ENCODE results near the gene FZR1.

FZR1 gene

DNA sequence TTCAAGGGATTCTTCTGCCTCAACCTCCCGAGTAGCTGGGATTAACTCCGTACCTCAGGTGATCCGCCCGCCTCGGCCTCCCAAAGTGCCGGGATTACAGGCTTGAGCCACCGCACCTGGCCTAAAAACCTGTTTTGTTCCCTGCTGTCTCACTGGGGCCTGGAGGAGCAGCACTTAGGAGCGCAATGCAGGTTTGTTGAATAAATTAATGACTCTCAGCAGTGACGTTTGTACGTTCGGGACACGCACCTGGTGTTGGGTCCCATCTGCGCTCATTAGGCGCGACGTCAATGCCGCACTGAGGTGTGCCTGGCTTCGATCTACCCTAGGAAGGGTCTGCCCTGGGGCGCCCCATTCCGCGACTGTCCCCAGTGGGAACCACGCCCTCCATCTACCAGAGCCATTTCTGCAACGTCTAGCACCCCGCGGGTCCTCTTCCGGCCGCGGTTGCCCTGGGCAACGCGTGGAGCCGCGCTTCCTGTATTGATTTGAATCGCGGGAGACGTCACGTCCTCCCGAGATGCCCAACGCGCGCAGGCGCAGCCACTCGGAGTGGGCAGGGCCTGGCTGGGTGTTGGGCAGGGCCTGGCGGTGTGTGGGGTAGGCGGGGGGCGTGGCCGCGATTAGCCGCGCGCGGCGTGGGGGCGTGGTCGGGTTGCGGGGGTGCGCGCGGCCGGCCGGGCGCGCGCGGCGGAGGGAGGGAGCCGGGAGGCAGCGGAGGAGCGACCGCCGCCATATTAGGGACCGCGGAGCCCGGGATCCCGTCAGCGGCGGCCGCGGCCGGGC, at the start of gene FZR1:
Gene FZR1 (plus strand): TSS at position 714 of the 786 bp plus-strand sequence. CDS start 16,679 bp downstream, outside the sequence.
- DNase-seq = peak; percentile 99

DNA sequence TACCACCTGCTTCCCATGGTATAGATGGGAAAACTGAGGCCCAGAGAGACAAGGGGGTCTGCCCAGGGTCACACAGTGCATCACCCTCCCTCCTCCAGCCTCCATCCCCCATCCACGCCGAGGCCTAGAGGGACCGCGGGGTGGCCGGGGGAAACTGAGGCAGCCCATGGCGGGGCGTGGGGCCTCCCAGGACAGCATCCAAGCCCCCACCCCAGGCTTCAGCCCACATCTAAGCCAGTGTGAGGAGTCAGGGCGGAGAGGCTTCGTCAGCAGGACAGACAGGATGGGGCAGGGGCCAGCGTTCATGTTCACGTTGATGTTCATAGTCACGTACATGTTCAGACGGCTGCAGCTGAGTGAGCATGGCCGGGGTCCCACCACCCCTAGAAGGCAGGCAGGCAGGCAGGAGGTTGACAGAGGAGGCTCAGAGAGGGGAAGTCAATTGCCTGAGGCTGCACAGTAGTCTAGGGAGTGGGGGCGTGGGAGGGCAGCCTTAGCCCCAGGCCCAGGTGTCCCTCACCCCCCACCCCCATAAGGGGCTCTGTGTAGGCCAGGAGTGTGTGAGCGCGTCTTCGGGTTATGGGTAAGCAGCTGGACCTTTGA, 49.1 kb upstream of the FZR1 start:
- no peak for DNase-seq

DNA sequence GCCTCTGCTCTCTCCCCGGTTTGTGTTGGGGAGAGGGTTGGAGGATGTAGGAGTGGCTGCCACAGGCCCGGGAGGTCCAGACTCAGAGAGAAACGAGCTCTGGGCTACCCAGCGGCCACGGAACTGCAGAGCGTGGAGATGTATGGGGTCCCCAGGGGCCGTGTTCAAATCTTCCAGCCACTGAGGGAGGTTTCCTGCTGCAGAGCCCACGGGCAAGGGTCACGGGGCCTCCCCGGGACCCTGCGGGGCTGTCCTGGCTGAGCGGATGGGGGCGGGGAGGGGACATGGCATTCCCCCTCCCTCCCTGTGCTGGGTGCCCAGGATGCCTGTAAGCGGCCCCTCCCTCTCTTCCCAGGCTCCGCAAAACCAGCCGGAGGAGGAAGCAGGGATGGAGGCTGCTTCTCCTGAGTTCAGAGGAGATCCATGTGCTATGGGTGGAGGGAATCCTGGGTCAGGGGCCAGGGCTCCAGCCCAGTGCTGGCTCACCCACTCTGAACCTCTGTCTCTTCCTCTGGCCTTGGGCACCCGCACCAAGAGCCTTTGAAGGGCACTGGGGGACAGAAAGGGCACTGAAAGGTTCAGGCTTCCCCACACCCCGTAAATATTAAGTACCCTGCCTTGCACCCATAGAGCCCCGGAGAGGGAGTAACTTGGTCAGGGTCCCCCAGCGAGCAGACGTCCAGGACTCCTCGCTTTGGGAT, 48.4 kb upstream of the FZR1 start:
- no peak for DNase-seq

DNA sequence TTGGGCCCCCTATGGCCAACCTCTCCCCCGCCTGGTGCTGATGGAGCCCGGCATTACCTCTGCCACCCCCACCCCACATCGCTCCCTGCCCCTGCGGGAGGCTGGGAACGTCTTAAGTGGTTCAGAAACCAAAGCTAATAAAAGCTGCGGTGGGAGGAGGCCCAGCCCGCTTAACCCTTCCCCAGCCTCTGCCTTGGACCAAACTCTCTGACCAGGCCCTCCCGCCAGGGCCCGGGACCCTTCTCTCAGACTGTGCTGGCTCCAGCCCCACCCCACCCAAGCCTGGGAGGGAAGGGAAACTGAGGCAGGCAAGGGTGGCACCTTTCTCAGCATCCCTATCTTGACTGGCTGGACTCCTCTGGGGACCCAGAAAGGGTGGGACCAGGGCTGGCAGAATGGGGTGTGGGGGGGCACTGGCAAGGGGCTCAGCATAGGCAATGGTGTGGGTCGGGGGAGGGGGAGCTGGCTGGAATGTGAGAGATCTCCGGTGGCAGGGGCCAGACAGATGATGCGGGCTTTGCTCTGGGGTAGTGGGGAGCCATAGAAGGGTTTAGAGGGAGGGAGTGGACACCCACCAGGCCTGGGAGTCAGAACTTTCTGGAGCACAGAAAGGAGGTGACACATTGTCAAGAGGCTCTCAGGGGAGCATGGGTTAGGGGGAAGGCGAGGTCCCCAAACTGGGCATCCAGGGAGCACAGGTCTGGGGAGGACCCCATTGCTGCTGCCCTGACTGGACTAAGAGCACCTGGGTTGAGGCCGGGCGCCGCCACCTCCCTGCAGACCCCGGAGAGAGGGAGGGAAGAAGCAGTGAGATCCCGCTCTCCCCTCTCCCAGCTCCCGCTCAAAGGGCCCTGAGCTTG, 47.7 kb upstream of the FZR1 start:
- DNase-seq = no peak

DNA sequence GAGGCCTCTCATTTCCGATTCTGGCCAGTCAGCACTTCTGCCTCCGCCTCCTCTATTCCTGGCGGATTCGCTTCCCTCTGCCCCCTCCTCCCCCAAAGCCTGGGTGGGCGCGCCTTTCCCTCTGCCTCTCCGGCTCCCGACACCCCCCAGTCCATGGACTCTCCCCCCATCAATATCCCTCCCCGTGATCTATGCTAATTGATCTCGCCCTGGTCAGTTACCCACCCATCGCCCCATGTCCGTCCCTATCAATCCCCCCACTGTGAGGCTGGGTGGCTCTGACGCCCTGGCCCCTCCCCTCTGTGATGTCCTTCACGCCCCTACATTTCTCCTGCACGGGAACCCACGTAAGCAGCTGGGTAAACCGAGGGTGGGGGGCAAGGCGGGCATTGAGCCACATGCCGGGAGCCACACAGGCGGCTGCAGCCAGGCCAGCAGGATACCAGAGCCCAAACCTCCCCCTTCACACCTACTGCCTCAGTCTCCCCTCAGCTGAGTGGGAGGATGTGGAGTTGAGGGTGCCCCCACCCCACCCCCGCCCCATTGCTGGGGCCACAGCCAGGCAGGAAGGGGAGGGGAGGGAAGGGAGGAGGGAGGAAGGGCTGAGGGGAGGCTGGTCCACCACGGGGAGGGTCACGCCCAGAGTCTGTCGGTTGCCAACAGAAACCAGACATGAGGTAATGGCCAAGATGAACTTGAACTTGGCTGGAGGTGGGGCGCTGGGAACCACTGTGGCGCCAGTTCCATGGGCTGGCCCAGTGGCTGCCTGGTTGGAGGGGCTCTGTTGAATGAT, 46.8 kb upstream of the FZR1 start:
- no peak for DNase-seq

DNA sequence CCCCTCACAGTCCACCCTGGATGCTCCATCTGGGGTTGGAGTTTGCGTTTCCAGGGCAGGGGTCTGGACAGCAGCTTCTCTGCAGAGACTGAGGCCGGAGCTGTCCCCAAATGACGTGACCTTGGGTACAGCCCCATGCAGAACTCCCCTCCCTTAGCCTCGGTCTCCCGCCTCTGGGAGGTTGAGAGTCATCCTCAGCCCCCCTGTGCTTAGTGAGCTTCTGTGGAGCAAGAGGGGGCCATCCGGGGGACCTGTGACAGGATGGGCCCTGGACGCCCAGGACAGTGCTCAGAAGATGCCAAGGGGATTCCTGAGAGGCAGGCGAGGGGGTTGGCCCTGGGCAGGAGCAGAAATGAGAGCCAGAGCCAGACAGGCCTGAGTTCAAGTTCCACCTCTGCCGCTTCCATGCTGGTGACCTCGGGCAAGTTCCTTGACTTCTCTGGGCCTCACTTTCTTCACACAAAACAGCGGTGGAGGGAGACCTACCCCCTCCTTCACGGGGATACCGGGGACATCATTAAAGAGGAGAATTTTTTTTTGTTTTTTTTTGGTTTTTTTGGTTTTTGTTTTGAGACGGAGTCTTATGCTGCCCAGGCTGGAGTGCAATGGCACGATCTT, 46.0 kb upstream of the FZR1 start:
- no peak for DNase-seq

DNA sequence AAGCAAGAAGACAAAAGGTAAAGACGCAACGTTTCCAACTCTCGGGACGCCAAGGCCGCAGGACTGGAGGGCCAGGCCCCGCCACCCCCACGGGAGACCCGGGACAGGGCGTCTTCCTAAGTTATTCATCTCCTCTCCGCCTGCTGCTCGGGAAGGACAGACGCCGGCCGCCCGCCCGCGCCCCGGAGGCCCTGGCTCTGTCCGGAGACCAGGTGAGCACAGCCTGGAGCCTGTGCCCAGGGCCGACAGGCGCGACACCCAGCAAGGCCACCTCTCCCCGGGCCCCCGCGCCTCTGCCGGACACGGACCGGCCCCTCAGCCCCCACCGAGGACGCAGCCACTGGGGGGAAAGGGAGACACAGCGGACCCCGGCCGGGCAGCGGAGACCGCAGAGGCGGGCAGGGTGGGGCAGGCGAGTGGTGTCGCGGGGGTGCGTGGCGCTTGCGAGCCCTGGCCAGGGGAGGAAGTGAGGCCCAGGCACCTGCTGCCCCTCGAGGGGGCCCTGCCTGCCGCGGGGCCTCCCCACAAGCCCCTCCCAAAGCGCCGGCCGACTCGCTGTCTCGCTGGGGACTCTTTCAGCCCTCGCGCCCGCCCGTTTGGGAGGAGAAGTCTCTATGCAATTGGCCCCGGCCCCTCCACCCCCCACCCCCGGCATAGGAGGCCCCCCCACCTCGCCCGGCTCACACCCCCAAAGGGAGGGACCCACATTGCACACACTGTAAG, 43.0 kb upstream of the FZR1 start:
- DNase-seq = no peak

DNA sequence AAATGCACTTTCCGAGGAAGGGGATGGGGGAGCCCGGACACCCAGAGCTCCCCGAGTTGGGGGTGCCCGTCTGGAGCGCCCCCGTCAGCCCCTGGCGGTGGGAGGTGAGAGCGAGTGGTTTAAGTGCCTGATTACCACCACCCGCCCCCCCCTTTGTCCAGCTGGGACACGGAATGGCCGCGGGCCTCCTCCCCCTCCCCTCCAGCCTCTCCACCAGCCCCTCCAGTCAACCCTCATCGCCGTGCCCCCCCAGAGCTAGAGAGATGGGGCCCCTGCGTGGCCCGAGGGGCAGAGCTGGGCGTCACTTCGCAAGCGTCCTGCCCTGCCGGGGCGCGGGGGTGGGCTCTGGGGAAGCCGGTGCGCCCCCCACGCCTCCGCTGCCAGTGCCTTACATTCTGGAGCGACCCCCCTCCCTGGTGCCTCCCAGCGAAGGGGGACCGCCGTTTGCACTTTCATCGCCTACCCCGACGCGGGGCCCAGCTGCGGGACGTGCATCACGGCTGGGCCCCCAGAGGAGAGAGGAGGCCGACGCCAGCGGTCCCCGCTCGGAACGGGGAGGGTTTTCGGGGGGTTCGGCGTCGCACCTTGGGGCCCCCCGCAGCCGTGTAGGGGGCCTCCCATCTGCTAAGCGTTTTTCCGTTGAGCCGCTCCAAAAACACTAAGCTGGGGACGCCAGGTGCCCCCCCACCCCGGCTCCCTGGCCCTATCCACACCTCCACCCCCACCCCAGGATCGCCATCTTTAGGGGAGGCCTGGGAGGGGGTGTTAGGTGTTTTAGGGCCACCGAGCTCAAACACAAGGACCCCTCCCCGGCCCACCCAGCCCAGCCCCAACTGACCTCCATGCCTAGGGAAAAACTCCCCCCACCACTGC, 42.2 kb upstream of the FZR1 start:
- no peak for DNase-seq

DNA sequence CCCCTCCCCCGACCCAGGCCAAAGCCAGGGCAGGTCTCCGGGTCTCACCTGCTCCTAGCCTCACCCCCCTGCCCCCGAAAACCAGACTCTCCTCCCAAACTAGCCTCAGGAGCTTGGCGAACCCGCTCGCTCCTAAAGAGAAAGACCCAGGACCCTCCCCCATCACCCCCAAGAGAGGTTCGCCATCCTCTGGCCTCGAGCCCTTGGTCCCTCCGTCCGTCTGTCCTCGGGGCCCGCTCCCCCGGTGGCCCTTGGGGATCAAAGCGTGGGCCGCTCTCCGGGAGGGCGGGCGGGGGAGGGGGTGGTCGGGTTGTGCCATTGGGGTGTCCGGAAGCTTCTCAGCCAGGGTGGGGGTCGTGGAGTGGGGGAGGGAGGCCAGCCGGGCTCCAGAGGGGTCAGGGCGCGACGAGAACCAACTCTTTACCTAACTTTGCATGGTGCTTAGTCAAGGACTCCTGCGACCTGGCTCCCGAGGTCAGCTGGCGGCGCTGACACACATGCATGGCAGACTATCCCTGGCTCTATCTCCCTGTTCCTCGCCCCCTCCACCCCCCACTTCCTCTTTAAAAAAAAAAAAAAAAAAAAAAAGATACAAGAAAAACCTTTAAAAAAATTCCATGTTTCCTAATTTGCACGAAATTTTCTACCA, 41.4 kb upstream of the FZR1 start:
- DNase-seq = no peak

DNA sequence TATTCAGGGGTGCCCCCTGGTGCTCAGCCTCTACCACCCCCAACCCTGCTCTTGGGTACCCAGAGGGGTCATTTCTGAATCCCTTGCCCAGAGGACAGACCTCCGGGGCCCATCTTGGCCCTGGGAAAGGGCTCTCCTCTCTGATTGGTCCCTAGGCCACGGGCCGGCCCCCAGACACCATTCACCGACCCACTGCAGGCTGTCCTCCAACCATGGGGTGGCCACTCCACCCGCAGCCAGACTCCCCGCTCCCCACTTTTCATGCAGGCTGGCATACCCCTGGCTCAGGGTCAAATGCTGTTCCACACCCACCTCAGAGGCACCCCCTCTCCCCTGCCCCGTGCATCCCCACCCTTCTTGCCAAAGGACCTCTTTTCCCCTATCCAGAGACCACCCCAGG, 40.6 kb upstream of the FZR1 start:
- no peak for DNase-seq

DNA sequence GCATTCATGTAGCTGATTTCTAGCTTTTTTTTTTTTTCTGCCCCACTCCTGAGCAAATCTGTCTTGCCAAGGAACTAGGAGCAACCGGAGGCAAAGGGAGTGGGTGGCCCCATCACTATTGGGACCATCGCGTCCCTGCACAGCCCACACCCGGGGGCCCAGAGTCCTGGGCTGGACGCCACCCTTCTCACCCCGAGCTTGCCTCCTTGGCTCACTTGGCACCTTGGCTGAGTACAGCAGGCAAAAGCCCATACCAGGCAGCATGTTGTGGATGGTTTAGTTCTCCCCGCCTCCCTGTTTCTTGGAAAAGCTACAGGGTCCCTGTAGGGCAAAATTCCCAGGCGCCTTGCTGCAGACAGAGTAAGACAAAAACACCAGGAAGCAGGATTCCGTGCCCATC, 39.5 kb upstream of the FZR1 start:
- no peak for DNase-seq

DNA sequence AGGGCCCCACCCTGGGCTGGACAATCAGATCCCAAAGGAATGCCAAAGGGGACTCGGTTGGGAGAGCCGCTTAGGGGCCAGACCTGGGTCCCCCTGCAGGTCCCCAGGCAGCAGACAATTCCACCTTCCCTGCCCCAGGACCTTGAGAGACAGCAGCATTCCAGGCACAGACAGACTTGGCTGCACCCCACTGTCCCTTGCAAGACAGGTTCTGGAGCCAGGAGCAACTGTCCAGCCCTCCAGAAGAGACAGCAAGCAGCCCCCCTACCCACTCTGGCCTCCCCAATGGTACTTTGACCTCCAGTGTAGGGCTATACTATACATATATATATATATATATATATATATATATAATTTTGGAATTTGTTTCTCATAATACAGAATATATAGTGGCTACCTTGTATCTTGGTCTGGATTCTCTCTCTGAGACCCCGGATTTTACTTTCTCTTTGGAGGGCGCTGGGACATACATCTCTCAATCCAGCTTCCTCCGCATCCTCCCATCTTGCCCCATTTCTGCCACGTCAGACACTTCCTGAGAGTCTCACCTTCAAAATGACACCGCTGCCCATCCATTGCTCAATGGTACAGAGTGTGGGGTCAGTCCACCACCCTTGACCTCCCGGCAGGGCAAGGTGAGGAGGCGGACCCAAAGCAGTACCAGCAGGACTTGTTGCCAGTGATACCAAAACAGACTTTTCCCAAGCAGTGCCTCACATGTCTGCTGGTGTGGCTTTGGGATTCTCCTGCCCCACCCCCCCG, 38.5 kb upstream of the FZR1 start:
- DNase-seq = no peak

DNA sequence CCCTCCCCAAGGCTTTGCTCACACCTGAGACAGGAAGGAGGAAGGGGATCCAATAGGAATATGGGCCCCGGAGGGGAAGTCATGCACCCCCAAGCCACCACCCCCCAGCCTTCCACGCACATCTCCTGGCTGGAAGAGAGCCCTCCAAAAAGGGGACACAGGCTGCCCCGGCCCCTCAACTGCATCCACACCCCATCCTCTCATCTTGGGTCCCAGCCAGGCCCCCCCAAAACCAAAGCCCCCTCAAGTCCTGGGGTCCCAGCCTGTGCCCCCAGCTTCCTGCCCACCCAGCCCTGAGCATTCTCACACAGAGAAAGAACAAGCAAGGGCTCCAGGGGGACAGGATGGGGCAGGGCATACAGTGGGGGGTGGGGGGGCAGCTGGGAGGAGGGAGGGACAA, 37.9 kb upstream of the FZR1 start:
- DNase-seq = no peak

DNA sequence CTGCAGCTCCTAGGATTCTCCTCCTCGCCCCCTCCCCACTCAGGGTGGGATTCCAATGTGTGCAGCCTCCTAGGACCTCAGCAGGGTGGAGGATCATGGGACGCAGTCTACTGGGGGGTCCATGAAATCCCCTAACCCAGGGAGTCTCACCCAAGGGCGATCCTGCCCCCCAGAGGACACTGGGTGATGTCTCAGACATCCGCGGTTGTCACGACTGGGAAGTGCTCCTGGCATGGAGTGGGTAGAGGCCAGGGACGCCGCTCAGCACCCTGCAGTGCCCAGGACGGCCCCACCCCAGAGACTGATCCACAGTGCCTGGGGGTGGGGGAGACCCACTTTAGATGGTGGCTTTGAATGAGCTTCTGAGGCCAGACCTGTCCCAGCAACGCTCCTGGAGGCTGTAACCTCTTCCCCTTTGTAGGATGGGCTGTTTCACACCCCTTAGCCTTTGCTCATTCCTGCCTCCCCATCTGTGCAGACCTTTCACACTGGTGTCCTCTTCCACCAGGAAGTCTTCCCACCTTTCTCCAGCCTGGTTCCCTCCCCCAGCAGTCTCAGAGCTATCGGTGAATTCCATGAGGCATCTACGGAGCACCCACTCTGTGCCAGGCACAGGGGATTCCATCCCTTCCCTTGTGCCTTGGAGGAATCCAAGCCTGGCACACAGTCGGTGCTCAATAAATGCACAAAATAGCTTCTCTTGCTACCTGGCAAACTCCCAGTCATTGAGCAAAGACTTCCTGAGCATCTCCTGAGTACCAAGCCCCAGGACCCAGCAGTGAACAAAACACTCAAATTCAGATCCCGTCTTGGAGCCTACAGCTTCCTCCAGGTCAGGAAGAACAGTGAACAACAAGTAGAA, 36.2 kb upstream of the FZR1 start:
- DNase-seq = no peak

DNA sequence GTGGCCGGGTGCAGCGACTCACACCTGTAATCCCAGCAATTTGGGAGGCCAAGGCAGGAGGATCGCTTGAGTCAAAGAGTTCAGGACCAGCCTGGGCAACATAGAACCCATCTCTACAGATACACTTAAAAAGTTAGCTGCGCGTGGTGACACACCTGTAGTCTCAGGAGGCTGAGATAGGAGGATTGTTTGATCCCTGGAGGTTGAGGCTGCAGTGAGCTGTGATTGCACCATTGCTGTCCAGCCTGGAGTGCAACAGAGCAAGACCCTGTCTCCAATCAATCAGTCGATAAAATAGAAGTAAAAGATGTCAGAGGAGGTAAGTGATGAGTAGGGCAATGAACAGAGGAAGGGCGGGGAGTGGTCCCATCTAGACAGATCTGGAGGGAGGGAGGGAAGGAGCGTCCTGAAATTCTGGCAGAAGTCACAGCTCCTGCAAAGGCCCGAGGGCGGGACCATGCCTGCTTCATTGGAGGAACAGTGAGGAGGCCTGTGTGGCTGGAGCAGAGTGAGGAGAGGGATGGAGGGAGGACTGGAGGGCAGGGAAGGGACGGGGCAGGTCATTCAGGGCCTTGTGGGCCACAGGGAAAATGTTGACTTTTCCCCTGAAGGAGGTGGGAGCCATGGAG, 35.5 kb upstream of the FZR1 start:
- no peak for DNase-seq

DNA sequence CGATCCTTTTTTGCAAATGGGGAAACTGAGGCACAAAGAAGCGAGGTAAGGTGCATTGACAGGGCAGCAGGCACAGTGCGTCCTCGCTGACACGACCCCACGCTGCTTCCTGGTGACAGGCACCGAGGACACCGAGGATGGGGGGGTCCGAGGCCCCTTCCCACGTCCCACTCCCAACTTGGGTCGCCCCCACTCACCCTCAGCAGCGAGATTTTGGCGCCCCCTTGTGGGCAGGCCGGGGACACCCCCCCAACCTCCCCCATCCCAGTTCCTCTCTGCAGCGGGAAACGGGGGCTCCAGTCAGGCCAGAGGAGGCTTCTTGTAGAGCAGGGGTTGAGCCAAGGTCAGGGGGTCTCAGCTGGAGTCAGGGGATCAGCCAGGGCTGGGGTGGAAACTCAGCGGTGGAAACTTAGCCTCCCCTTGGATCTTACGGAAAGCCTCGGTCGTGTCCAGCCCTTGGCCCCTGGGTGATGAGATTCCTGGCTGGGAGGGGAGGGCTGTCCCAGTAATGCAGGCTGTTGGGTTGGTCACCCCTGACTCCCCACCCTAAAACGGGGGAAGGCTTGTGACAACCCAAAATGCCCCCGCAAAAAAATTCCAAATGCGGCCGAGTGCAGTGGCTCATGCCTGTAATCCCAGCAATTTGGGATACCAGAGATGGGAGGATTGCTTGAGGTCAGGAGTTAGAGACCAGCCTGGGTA, 34.0 kb upstream of the FZR1 start:
- no peak for DNase-seq

DNA sequence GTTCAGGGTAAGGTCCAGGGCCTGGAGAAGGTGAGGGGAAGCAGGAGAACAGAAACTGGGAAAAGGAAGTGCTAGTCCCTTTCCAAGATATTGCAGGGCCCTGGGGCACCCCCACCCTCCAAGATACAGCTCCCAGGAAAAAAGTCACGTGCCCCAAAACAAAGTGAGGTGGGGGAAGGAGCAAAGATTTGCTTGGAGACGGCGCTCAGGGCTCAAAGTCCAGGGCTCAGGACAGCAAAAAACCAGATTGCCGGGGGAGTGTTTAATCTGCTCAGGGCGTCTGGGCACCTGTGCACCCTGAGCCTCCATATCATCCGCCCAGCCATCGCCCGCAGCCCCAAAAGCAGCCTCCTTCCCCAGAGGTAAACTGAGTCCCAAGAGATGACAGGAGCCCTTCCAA, 32.1 kb upstream of the FZR1 start:
- no peak for DNase-seq

Data from NCI-H1417 treated with DMSO at 0.1 percent for 48 hours (cell line).